WTC11 (cell line): ENCODE measurements around the gene OGDH. TPM values are rescaled to one million over a fixed set of nuclear protein-coding genes. Genes with fewer than 3 reads are reported as not detected.

Experiments used
- ATAC-seq: fragments of 200-7000 bp; cut with Tn5 transposase; 2 replicates; pipeline ENCODE4 v1.10.0; 2021; ENCODE audit warnings: mild to moderate bottlenecking, moderate library complexity
- CTCF ChIA-PET: fragments of 300-600 bp; sonication (Branson Sonifier 250); formaldehyde crosslinking; loops from one replicate; lab custom pipeline; 2021; ENCODE audit warnings: antibody characterized with exemption; lab: Charles Lee
- POLR2A ChIA-PET: fragments of 350-600 bp; sonication (Branson Sonifier 250); formaldehyde crosslinking; loops from one replicate; lab custom pipeline; 2021; ENCODE audit warnings: antibody characterized with exemption; lab: Charles Lee
- DNase-seq: peaks from one replicate; pipeline ENCODE4 v3.0.0; 2021; ENCODE audit warnings: low spot score
- H3K27ac Mint-ChIP-seq: 2 replicates; pipeline ENCODE4 v1.8.0; 2021; ENCODE audit warnings: mixed read lengths
- H3K27me3 Mint-ChIP-seq: 2 replicates; pipeline ENCODE4 v1.8.0; 2021; ENCODE audit warnings: low read depth, mild to moderate bottlenecking, moderate library complexity, mixed read lengths
- H3K36me3 Mint-ChIP-seq: 2 replicates; pipeline ENCODE4 v1.8.0; 2021; ENCODE audit warnings: mixed read lengths
- H3K4me1 Mint-ChIP-seq: 2 replicates; pipeline ENCODE4 v1.8.0; 2022; ENCODE audit warnings: mixed read lengths
- H3K4me3 Mint-ChIP-seq: 2 replicates; pipeline ENCODE4 v1.8.0; 2021; ENCODE audit warnings: mild to moderate bottlenecking, moderate library complexity, mixed read lengths
- H3K9me3 Mint-ChIP-seq: 2 replicates; pipeline ENCODE4 v1.8.0; 2021; ENCODE audit warnings: mixed read lengths
- AFF4 ChIP-seq: sonication (generic); formaldehyde crosslinking; IDR thresholded peaks from 2 replicates; pipeline ENCODE4 v1.8.1; 2023; ENCODE audit warnings: mild to moderate bottlenecking, missing genetic modification reagents, borderline replicate concordance
- AR ChIP-seq: fragments of 250-450 bp; sonication (Bioruptor Pico); IDR thresholded peaks from 2 replicates; pipeline ENCODE4 v1.9.0; 2021; ENCODE audit warnings: mild to moderate bottlenecking
- ATF1 ChIP-seq: sonication (generic); formaldehyde crosslinking; IDR thresholded peaks from 2 replicates; pipeline ENCODE4 v1.8.1; 2023; ENCODE audit warnings: mild to moderate bottlenecking, moderate library complexity, missing genetic modification reagents
- CREM ChIP-seq: sonication (generic); formaldehyde crosslinking; IDR thresholded peaks from 2 replicates; pipeline ENCODE4 v1.8.1; 2022; ENCODE audit warnings: mild to moderate bottlenecking, missing genetic modification reagents, moderate library complexity
- HMGXB4 ChIP-seq: sonication (generic); formaldehyde crosslinking; IDR thresholded peaks from 2 replicates; pipeline ENCODE4 v1.8.1; 2023; ENCODE audit warnings: mild to moderate bottlenecking, moderate library complexity, missing genetic modification reagents
- NR1H2 ChIP-seq: sonication (generic); formaldehyde crosslinking; IDR thresholded peaks from 2 replicates; pipeline ENCODE4 v1.9.0; 2021; ENCODE audit warnings: mild to moderate bottlenecking, moderate library complexity, missing genetic modification reagents
- NR3C1 ChIP-seq: sonication (generic); formaldehyde crosslinking; conservative IDR thresholded peaks from 2 replicates; pipeline ENCODE4 v1.8.1; 2023; ENCODE audit warnings: low read depth, mild to moderate bottlenecking, missing genetic modification reagents
- SMAD4 ChIP-seq: sonication (generic); formaldehyde crosslinking; IDR thresholded peaks from 2 replicates; pipeline ENCODE4 v1.8.0; 2022; ENCODE audit warnings: mild to moderate bottlenecking, missing genetic modification reagents
- STAT6 ChIP-seq: sonication (generic); formaldehyde crosslinking; conservative IDR thresholded peaks from 2 replicates; pipeline ENCODE4 v1.8.1; 2023; ENCODE audit warnings: mild to moderate bottlenecking, low read depth, missing genetic modification reagents, moderate library complexity
- ZBTB21 ChIP-seq: sonication (generic); formaldehyde crosslinking; IDR thresholded peaks from 2 replicates; pipeline ENCODE4 v1.8.1; 2023; ENCODE audit warnings: mild to moderate bottlenecking, missing genetic modification reagents, borderline replicate concordance
- ZBTB43 ChIP-seq: sonication (generic); formaldehyde crosslinking; IDR thresholded peaks from 2 replicates; pipeline ENCODE4 v1.8.1; 2023; ENCODE audit warnings: mild to moderate bottlenecking, missing genetic modification reagents
- ZMAT4 ChIP-seq: fragments of 250-450 bp; sonication (Bioruptor Pico); IDR thresholded peaks from 2 replicates; pipeline ENCODE4 v1.9.0; 2021; ENCODE audit warnings: mild to moderate bottlenecking
- ZNF281 ChIP-seq: sonication (generic); formaldehyde crosslinking; IDR thresholded peaks from 2 replicates; pipeline ENCODE4 v1.8.0; 2023; ENCODE audit warnings: mild to moderate bottlenecking, missing genetic modification reagents
- ZNF423 ChIP-seq: fragments of 250-450 bp; sonication (Bioruptor Pico); IDR thresholded peaks from 2 replicates; pipeline ENCODE4 v2.1.2; 2022; ENCODE audit warnings: mild to moderate bottlenecking, moderate library complexity
- ZNF512 ChIP-seq: sonication (generic); formaldehyde crosslinking; IDR thresholded peaks from 2 replicates; pipeline ENCODE4 v1.8.1; 2022; ENCODE audit warnings: missing genetic modification reagents, borderline replicate concordance
- total RNA-seq: library from RNA; stranded (reverse); gene quantifications from 3 replicates; pipeline ENCODE4 v1.2.3, GENCODE V29; 2021

The OGDH gene
- total RNA-seq, 1 experiment from 2014 or later: 79.6 TPM

GRCh38 chr7:44650772-44651171 is 44.3 kb downstream of the OGDH start:
- Mint-ChIP-seq H3K36me3 (peaks cover 24% of the 10 kb centered on the region), H3K9me3 (no peaks in the 10 kb centered on the region), H3K27me3 (no peaks in the 10 kb centered on the region), H3K27ac (peak overlapping the region; percentile 70; the same call in 1 of the 2 replicates), H3K4me3 (no peak overlapping the region), H3K4me1 (no peaks in the 10 kb centered on the region)
- DNase-seq (no peak), ATAC-seq (no peak)
- TF ChIP-seq ZBTB43 (CRISPR knock-in tag) (no peak), AR (no peak), ATF1 (no peak), NR1H2 (CRISPR knock-in tag) (no peak), ZBTB21 (no peak), SMAD4 (CRISPR knock-in tag) (no peak), STAT6 (CRISPR knock-in tag) (no peak), ZNF281 (no peak), AFF4 (CRISPR knock-in tag) (no peak), ZNF512 (CRISPR knock-in tag) (no peak), HMGXB4 (no peak), NR3C1 (no peak), ZMAT4 (CRISPR knock-in tag) (no peak), ZNF423 (CRISPR knock-in tag) (no peak), CREM (CRISPR knock-in tag) (no peak)
- CTCF ChIA-PET: no interaction called here
- POLR2A ChIA-PET: interaction anchor here (0.5 kb wide), 1 partner anchor 381 kb away, joined by 6 read pairs; no protein-coding TSS in a partner anchor
